Measurements from ENCODE around the gene OSTM1. TPM values are rescaled to one million over a fixed set of nuclear protein-coding genes. Genes with fewer than 3 reads are reported as not detected.

The OSTM1 gene
- total RNA-seq, 1 experiment from 2014 or later, result 19.7 TPM

DNA sequence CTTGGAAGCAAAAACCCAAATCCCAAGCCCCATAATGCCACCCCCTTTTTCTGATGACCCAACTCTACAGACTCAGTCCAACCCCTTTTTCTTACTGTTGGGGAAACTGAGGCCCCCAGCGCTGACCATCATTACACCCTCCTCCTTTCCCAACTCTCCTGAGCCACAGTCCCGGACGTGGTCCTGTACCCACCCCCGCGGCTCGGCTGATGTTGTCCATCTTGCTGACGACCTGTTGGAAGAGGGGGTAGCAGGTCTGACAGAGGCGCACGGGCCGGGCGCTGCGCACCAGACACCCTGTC, 533 bp downstream of the OSTM1 start:
- CTCF ChIA-PET, result no interaction called here
- no peak for DNase-seq (ENCODE audit: low spot score)
- H3K36me3 ChIP-seq (ENCODE audit: insufficient read depth, low read length, poor library complexity, severe bottlenecking), result no peaks in the 10 kb centered on the region

DNA sequence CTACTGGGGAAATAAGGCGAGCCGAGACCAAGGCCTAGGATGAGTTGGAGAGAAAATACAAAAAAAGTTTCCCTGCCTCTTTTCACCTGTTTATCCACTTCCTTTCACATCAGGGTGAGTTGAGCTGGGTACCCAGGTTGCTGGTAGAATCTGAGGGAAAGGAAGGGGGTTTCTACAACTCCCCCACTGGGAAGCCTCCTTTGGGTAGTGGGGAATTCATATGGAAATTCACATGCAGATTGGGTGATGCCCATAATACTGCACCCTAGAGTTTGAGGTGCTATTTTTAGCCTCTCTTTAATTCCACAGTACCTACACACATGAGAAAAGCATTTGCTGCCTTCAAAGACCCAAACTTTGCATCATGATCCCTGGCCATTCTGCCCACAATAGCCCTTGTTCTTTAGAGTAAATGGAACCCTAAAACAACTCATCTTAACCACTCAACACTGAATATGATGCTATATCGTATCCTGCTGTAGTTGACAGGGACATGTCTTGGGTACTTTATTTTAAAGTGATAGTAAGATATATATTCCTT, 2.7 kb downstream of the OSTM1 start:
- no peaks in the 10 kb centered on the region for H3K4me1 ChIP-seq (ENCODE audit: insufficient read depth, low read length, poor library complexity, severe bottlenecking)
- no peaks in the 10 kb centered on the region for H3K36me3 ChIP-seq (ENCODE audit: insufficient read depth, low read length, poor library complexity, severe bottlenecking)
- POLR2A ChIA-PET (ENCODE audit: low non-redundant PET), result no interaction called here
- BruUV-seq (replicated peaks), result no TSS peak
- CTCF ChIA-PET, result no interaction called here
- H3K4me3 ChIP-seq (ENCODE audit: low read depth, low read length, poor library complexity, severe bottlenecking), result no peak overlapping the region
- intact Hi-C loops (cut with micrococcal nuclease; ENCODE audit: unreplicated experiment), result no loop called here
- TF ChIP-seq, protein P1, sequence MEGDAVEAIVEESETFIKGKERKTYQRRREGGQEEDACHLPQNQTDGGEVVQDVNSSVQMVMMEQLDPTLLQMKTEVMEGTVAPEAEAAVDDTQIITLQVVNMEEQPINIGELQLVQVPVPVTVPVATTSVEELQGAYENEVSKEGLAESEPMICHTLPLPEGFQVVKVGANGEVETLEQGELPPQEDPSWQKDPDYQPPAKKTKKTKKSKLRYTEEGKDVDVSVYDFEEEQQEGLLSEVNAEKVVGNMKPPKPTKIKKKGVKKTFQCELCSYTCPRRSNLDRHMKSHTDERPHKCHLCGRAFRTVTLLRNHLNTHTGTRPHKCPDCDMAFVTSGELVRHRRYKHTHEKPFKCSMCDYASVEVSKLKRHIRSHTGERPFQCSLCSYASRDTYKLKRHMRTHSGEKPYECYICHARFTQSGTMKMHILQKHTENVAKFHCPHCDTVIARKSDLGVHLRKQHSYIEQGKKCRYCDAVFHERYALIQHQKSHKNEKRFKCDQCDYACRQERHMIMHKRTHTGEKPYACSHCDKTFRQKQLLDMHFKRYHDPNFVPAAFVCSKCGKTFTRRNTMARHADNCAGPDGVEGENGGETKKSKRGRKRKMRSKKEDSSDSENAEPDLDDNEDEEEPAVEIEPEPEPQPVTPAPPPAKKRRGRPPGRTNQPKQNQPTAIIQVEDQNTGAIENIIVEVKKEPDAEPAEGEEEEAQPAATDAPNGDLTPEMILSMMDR (conservative IDR thresholded peaks at IDR 0.05; ENCODE audit: low read depth, low read length), result no peak
- no peak for TF ChIP-seq EZH2 (IDR thresholded peaks at IDR 0.05; ENCODE audit: borderline replicate concordance, low read depth, low read length, poor library complexity, severe bottlenecking)
- DNase-seq (ENCODE audit: low spot score), result no peak
- H3K9me3 ChIP-seq (ENCODE audit: low read depth, low read length, poor library complexity, severe bottlenecking), result no peaks in the 10 kb centered on the region
- no peaks in the 10 kb centered on the region for H3K27me3 ChIP-seq (replicated peaks; ENCODE audit: insufficient read depth, low read depth, low read length, poor library complexity)
- H3K27ac ChIP-seq (ENCODE audit: low read depth, low read length, poor library complexity, severe bottlenecking), result no peak overlapping the region

More for the DNA sequence above, 533 bp downstream of the OSTM1 start:
- Histone ChIP-seq H3K4me3 (ENCODE audit: low read depth, low read length, poor library complexity, severe bottlenecking) (peak overlapping the region; percentile 94), H3K4me1 (ENCODE audit: insufficient read depth, low read length, poor library complexity, severe bottlenecking) (no peaks in the 10 kb centered on the region), H3K9me3 (ENCODE audit: low read depth, low read length, poor library complexity, severe bottlenecking) (no peaks in the 10 kb centered on the region), H3K27ac (ENCODE audit: low read depth, low read length, poor library complexity, severe bottlenecking) (peak overlapping the region; percentile 7), H3K27me3 (replicated peaks; ENCODE audit: insufficient read depth, low read depth, low read length, poor library complexity) (no peaks in the 10 kb centered on the region)
- intact Hi-C loops (cut with micrococcal nuclease; ENCODE audit: unreplicated experiment), result no loop called here
- BruUV-seq (replicated peaks), result no TSS peak
- TF ChIP-seq EZH2 (IDR thresholded peaks at IDR 0.05; ENCODE audit: borderline replicate concordance, low read depth, low read length, poor library complexity, severe bottlenecking), result no peak
- TF ChIP-seq, protein P1 (conservative IDR thresholded peaks at IDR 0.05; ENCODE audit: low read depth, low read length), result no peak
- POLR2A ChIA-PET (ENCODE audit: low non-redundant PET), result no interaction called here

DNA sequence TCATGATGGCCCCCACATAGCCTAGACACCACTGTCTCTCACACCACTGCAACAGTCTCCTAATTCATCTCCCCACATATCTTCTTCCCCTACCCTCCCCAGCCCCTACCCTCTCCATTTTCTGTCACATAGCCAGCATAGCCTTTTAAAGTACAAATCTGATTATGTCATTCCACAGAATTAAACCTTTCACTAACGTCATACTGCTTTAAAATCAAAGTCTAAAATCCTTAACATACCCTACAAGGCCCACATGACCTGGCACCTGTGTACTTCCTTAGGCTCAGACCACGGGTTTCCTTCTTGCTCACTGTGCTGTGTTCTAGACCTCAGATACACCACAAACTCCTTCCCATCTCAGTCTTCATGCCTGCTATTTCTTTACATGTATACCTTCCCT, 5.9 kb downstream of the OSTM1 start:
- ChIA-PET POLR2A (ENCODE audit: low non-redundant PET) (no interaction called here), CTCF (no interaction called here)
- Histone ChIP-seq H3K36me3 (ENCODE audit: insufficient read depth, low read length, poor library complexity, severe bottlenecking) (no peaks in the 10 kb centered on the region), H3K4me1 (ENCODE audit: insufficient read depth, low read length, poor library complexity, severe bottlenecking) (no peaks in the 10 kb centered on the region), H3K9me3 (ENCODE audit: low read depth, low read length, poor library complexity, severe bottlenecking) (no peaks in the 10 kb centered on the region), H3K4me3 (ENCODE audit: low read depth, low read length, poor library complexity, severe bottlenecking) (no peak overlapping the region), H3K27ac (ENCODE audit: low read depth, low read length, poor library complexity, severe bottlenecking) (no peak overlapping the region), H3K27me3 (replicated peaks; ENCODE audit: insufficient read depth, low read depth, low read length, poor library complexity) (no peaks in the 10 kb centered on the region)
- DNase-seq (ENCODE audit: low spot score), result no peak
- TF ChIP-seq, protein P1 (conservative IDR thresholded peaks at IDR 0.05; ENCODE audit: low read depth, low read length), result no peak
- no peak for TF ChIP-seq EZH2 (IDR thresholded peaks at IDR 0.05; ENCODE audit: borderline replicate concordance, low read depth, low read length, poor library complexity, severe bottlenecking)
- intact Hi-C loops (cut with micrococcal nuclease; ENCODE audit: unreplicated experiment), result no loop called here
- BruUV-seq (replicated peaks), result no TSS peak

Data from A673 (cell line).